GM19467 (cell line): ENCODE measurements around the gene SLC4A7.
"Not testable (repeated sequence)": the region's sequence is repeated elsewhere in the genome, so short reads cannot be mapped to it uniquely, and the experiment has no call there.

ENCODE experiments used
- ATAC-seq: cut with Tn5 transposase; IDR thresholded peaks from one replicate; pipeline ENCODE4 v1.9.1; 2021; ENCODE audit warnings: mild to moderate bottlenecking, moderate library complexity; ENCODE audit not compliant: unreplicated experiment

The SLC4A7 gene

DNA sequence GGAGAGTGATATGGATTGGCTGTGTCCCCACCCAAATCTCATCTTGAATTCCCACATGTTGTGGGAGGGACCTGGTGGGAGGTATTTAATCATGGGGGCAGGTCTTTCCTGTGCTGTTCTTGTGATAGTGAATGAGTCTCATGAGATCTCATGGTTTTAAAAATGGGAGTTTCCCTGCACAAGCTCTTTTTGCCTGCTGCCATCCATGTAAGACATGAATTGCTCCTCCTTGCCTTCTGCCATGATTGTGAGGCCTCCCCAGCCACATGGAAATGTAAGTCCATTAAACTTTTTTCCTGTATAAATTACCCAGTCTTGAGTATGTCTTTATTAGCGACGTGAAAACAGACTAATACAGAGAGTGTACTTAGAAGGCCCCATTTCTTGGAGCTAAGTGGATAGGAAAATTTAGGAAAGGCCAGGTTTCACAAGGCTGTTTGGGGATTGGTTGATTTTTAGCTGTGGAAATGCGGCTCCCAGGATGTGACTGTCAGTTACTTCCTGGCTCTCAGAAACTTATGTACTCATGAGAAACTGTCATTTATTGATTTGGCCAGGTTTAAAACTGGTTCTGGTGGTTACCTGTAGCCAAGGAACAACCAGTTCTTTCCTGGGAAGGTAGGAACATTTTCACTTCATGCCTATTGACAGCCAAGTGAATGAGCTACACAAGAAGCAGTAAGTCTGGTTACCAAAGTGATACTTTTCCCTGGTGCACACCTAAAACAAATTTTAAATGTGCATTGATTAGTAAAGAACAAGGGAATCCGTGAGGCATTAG, 155.0 kb downstream of the SLC4A7 start:
- not testable (repeated sequence) for ATAC-seq

DNA sequence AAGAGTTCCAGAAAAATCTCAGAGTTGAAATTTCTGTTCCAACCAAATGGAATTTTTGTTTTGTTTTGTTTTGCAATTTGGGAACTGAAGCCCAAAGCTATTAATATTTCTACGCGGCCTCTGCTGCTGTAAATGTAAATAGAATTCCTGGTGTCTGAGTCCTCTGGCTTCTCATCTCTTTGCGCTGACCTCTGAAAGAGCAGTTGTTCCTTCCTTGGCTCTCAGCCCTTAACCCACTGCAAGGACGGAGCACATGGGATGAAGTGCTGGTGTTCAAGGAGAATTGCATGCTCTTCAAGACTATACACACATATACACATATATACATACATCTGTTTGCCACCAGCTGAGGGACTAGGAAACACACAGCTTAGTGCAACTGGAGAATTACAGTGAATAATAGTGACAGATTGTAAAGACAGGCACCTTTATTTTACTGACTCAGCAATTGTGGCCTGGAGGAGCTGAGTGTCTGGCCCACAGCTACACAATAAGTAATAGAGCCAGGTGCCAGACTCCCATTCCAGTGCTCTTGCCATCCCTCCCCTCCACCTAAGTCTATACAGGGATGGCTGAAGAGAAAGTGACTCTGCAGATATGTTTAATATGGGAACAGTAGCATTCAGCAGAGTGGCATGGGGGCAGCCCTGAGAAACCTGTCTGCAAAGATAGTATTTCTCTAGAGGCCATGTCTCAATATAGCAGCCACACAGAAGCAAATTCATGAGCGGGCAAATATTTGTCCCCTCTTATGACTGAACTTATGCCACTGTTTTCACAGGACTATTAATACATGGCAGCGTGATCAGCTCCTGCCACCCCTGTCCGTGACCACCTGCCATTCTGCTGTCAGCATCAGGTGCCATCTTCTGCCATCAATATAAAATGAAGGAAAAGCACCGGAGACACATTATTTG, 157.3 kb downstream of the SLC4A7 start:
- no peak for ATAC-seq

DNA sequence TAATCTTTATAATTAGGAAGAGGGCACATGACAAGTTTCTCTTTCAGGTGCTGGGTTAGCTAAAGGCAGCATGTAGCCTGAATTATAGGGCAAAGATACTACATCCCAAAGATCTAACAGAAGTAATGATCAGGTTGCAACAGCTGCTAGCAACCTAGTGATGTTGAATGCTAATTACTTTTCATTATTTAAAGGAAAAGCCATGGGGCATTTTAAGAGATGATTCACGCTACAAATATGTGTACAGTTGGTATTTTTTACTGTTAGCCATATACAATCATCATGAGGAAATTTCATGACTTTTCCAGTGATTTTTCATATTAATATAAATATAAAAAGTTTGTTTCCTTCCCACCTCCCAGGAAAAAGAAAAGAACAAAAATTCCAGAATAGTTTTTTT, 158.0 kb downstream of the SLC4A7 start:
- no peak for ATAC-seq

DNA sequence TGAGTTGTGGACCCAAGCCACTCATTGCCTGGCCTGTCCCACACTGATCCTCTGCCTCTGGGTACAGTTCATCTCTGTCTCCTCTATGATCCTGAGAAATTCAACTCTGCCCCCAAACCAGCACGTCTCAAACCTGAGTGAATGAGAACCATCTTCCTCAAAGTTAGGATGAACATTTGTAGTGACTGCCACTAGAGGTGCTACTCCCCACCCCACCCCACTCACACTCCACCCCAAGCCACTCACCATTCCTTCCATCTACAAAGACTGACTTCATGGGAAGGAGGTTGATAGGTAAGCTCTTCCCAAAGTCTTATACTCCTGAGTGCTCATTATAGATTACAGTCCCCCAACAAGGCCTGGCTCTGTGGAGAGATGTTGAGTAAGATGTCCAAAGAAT, 158.8 kb downstream of the SLC4A7 start:
- no peak for ATAC-seq

DNA sequence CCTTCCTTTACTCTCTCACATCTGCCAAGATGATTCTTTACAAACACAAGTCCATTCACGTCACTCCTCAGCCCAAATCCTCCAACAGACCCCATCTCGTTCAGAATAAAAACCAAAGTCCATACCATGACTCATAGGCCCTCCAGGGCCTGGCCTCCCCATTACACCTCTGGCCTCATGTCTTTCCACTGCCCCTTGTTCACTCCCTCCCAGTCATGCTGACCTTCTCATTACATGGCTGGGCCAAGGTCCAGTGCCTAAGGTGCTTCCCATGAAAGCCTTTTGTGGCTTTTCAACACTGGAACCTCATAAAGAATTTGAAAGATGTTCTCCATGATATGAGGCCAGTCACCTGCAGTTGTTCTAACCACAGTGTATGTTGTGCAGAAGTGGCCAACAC, 159.5 kb downstream of the SLC4A7 start:
- ATAC-seq, result no peak

DNA sequence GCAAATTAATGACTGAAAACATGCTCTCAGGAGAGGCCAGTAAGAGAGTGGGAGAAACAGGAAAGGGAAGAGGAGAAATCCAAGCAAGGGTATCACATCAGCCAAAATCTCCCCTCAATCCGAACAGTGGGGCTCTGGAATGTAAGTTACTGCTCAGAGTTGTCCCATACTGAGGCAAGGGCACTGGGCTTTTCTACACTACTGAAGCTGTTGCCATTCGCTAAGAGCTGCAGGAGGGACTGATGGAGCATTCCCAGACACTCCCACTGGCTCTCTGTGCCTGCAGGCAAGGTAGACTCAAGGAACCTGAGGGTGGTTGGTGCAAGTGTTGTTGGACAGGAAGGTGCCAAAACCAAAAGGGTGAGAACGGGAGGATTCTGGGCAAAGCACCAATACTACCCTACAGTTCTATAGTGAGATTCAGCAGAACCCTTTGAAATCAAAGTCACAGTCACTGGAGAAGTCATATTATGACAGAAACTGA, 161.1 kb downstream of the SLC4A7 start:
- no peak for ATAC-seq
